ENCODE measurements around the gene CD207.

Gene CD207

GRCh38 chr2:70855667-70856066 lies 20.1 kb upstream of the CD207 start:
- no peak for TF ChIP-seq CTCF (IDR thresholded peaks at IDR 0.05; ENCODE audit: extremely low read depth, missing control alignments)
- DNase-seq (ENCODE audit: low spot score): no peak

GRCh38 chr2:70854411-70854810 lies 18.8 kb upstream of the CD207 start:
- DNase-seq (ENCODE audit: low spot score): no peak
- TF ChIP-seq CTCF (IDR thresholded peaks at IDR 0.05; ENCODE audit: extremely low read depth, missing control alignments): no peak

- TF ChIP-seq CTCF (IDR thresholded peaks at IDR 0.05; ENCODE audit: extremely low read depth, missing control alignments): no peak
- no peak for DNase-seq (ENCODE audit: low spot score)
Observed at GRCh38 chr2:70852824-70853223, 17.2 kb upstream of the CD207 start.

GRCh38 chr2:70851704-70852103 lies 16.1 kb upstream of the CD207 start:
- peak; percentile 67 for DNase-seq (ENCODE audit: low spot score)
- TF ChIP-seq CTCF (IDR thresholded peaks at IDR 0.05; ENCODE audit: extremely low read depth, missing control alignments): no peak

GRCh38 chr2:70850925-70851324 lies 15.3 kb upstream of the CD207 start:
- no peak for DNase-seq (ENCODE audit: low spot score)
- TF ChIP-seq CTCF (IDR thresholded peaks at IDR 0.05; ENCODE audit: extremely low read depth, missing control alignments): no peak

- DNase-seq (ENCODE audit: low spot score): no peak
- TF ChIP-seq CTCF (IDR thresholded peaks at IDR 0.05; ENCODE audit: extremely low read depth, missing control alignments): no peak
Observed at GRCh38 chr2:70842401-70842800, 6.8 kb upstream of the CD207 start.

- no peak for DNase-seq (ENCODE audit: low spot score)
- TF ChIP-seq CTCF (IDR thresholded peaks at IDR 0.05; ENCODE audit: extremely low read depth, missing control alignments): no peak
Observed at GRCh38 chr2:70837980-70838925, 2.6 kb upstream of the CD207 start.
